ENCODE measurements around the gene FBXO36. TPM values are rescaled to one million over a fixed set of nuclear protein-coding genes. Genes with fewer than 3 reads are reported as not detected.

Gene FBXO36
- total and polyA plus RNA-seq, 2 of the 4 experiments (the other 2 are of a cell fraction): 1.3 to 2.2 TPM

- intact Hi-C loops (cut with micrococcal nuclease): no loop called here
- Histone ChIP-seq H3K9ac (ENCODE audit: low read depth, low read length) (no peak overlapping the region), H4K8ac (ENCODE audit: low read depth in 2 of 2, low read length in 2 of 2) (no peak overlapping the region), H3K4me2 (ENCODE audit: low read depth, low read length) (no peak overlapping the region), H2AK5ac (ENCODE audit: low read depth, low read length) (no peak overlapping the region), H3K23ac (ENCODE audit: low read depth, low read length) (no peak overlapping the region), H3K4ac (ENCODE audit: low read depth, low read length) (no peak overlapping the region), H2AK9ac (replicated peaks; ENCODE audit: low read depth, low read length, poor library complexity) (no peak overlapping the region), H3K4me1 (ENCODE audit: control insufficient read depth, insufficient read depth, low read length) (no peaks in the 10 kb centered on the region), H2BK5ac (ENCODE audit: low read depth, low read length, poor library complexity, severe bottlenecking) (no peak overlapping the region), H2AFZ (replicated peaks; ENCODE audit: low read length, poor library complexity) (no peak overlapping the region), H4K20me1 (ENCODE audit: insufficient read depth, low read length) (no peaks in the 10 kb centered on the region), H3K79me1 (ENCODE audit: low read depth in 1 of 2, low read length in 2 of 2) (no peaks in the 10 kb centered on the region), H3K56ac (ENCODE audit: extremely low read depth, insufficient read depth, low read length) (no peak overlapping the region), H4K5ac (ENCODE audit: low read depth, low read length) (no peak overlapping the region), H4K91ac (ENCODE audit: insufficient read depth, low read depth, low read length) (no peak overlapping the region), H3K9me3 (ENCODE audit: control insufficient read depth, insufficient read depth, low read length) (no peaks in the 10 kb centered on the region), H3K27ac (ENCODE audit: insufficient read depth, low read length) (no peak overlapping the region), H2BK15ac (ENCODE audit: low read depth, low read length) (no peak overlapping the region), H3K18ac (ENCODE audit: low read depth, low read length) (no peak overlapping the region), H3K4me3 (ENCODE audit: insufficient read depth, low read depth, low read length) (no peak overlapping the region), H3K9me1 (ENCODE audit: insufficient read depth, low read length) (no peaks in the 10 kb centered on the region), H2BK20ac (ENCODE audit: low read depth, low read length) (no peak overlapping the region), H3K27me3 (ENCODE audit: control insufficient read depth, insufficient read depth, low read length) (no peaks in the 10 kb centered on the region), H3K36me3 (ENCODE audit: control insufficient read depth, insufficient read depth, low read length) (no peaks in the 10 kb centered on the region), H3K14ac (replicated peaks; ENCODE audit: low read depth, low read length) (no peak overlapping the region), H2BK120ac (ENCODE audit: low read depth, low read length) (no peak overlapping the region)
- CTCF ChIA-PET: no interaction called here
- dilution Hi-C loops (cut with HindIII; ENCODE audit: low sequenced_read_pairs, unreplicated experiment): no loop called here
- DNase-seq (no peak), ATAC-seq (ENCODE audit: low read depth) (no peak)
- POLR2A ChIA-PET (ENCODE audit: unreplicated experiment): no interaction called here
- 100% methylated on average over 1 of the region's 1 CpG; no CpG with 5 or more reads in 1 of the 2 experiments for WGBS, 2 experiments (ENCODE audit: extremely low coverage in 2 of 2, insufficient read length in 1 of 2)
- BruUV-seq (replicated peaks): no TSS peak
- TF ChIP-seq CHD1 (IDR thresholded peaks at IDR 0.05; ENCODE audit: low read depth, low read length) (no peak), SMC3 (IDR thresholded peaks at IDR 0.05; ENCODE audit: low read depth, low read length) (no peak), CEBPB (IDR thresholded peaks at IDR 0.05; ENCODE audit: low read depth, low read length) (no peak), MAFK (IDR thresholded peaks at IDR 0.05; ENCODE audit: low read depth, low read length) (no peak), CTCF (conservative IDR thresholded peaks at IDR 0.05; ENCODE audit: low read depth, low read length) (no peak), MXI1 (IDR thresholded peaks at IDR 0.05; ENCODE audit: borderline replicate concordance, low read depth, low read length) (no peak), RCOR1 (IDR thresholded peaks at IDR 0.05; ENCODE audit: insufficient replicate concordance, low read length) (no peak), ELK1 (IDR thresholded peaks at IDR 0.05; ENCODE audit: borderline replicate concordance, low read depth, low read length) (no peak), RFX5 (IDR thresholded peaks at IDR 0.05; ENCODE audit: low read depth, low read length) (no peak), MAZ (IDR thresholded peaks at IDR 0.05; ENCODE audit: borderline replicate concordance, low read depth, low read length) (no peak), FOS (IDR thresholded peaks at IDR 0.05; ENCODE audit: low read depth, low read length) (no peak), USF2 (IDR thresholded peaks at IDR 0.05; ENCODE audit: low read depth, low read length) (no peak), RAD21 (IDR thresholded peaks at IDR 0.05; ENCODE audit: low read length) (no peak), BHLHE40 (IDR thresholded peaks at IDR 0.05; ENCODE audit: low read depth, low read length) (no peak), NFE2L2 (IDR thresholded peaks at IDR 0.05; ENCODE audit: low read depth, low read length) (no peak), POLR2A (IDR thresholded peaks at IDR 0.05; ENCODE audit: low read depth, low read length) (no peak)
- in situ Hi-C loops (cut with MboI; ENCODE audit: low sequenced_read_pairs): no loop called here
These were observed 119.9 kb downstream of the FBXO36 start for GRCh38 chr2:230042195-230042594.

All from IMR-90 (cell line).